Measurements from ENCODE around the gene C2orf68. TPM values are rescaled to one million over a fixed set of nuclear protein-coding genes. Genes with fewer than 3 reads are reported as not detected.

The C2orf68 gene
- total and polyA plus RNA-seq, 9 of the 15 experiments (the other 6 are each of a cell fraction or from before 2014, with no cell fraction given): 22.1 to 50.0 (median 31.8) TPM

GRCh38 chr2:85602476-85603234 is 9.2 kb downstream of the C2orf68 start, which contains the start of gene TMEM150A (continued):
- TF ChIP-seq ZNF146 (CRISPR knock-in tag; IDR thresholded peaks at IDR 0.05; ENCODE audit: unreplicated experiment) (no peak), KAT7 (CRISPR knock-in tag; IDR thresholded peaks at IDR 0.05; ENCODE audit: borderline replicate concordance) (no peak), ZKSCAN3 (CRISPR knock-in tag; IDR thresholded peaks at IDR 0.05) (no peak), CTCFL (IDR thresholded peaks at IDR 0.05; ENCODE audit: borderline replicate concordance, insufficient read depth, low read depth, low read length, poor library complexity, severe bottlenecking) (peak; percentile 97), ZNF511 (CRISPR knock-in tag; IDR thresholded peaks at IDR 0.05) (no peak), THRB (CRISPR knock-in tag; conservative IDR thresholded peaks at IDR 0.05) (no peak), EGR1 (conservative IDR thresholded peaks at IDR 0.05) (peak; percentile 95), NFYB (IDR thresholded peaks at IDR 0.05; ENCODE audit: extremely low read depth, insufficient read length) (no peak), GABPA (tag; conservative IDR thresholded peaks at IDR 0.05; ENCODE audit: low read depth) (peak; percentile 53), MXD1 (CRISPR knock-in tag; IDR thresholded peaks at IDR 0.05; ENCODE audit: borderline replicate concordance, poor library complexity, severe bottlenecking) (peak; percentile 42), ZFX (CRISPR knock-in tag; IDR thresholded peaks at IDR 0.05) (peak; percentile 51; the same call in 1 of the 2 replicates), PTBP1 (IDR thresholded peaks at IDR 0.05; ENCODE audit: low read depth, low read length) (peak; percentile 38; the same call in 1 of the 2 replicates), HNRNPH1 (optimal IDR thresholded peaks at IDR 0.05; ENCODE audit: low read depth, low read length) (no peak), MLX (CRISPR knock-in tag; conservative IDR thresholded peaks at IDR 0.05) (no peak), TAF9B (IDR thresholded peaks at IDR 0.05; ENCODE audit: partially characterized antibody) (no peak), ZNF695 (CRISPR knock-in tag; IDR thresholded peaks at IDR 0.05) (no peak), TFE3 (CRISPR knock-in tag; IDR thresholded peaks at IDR 0.05) (no peak), PHF20 (IDR thresholded peaks at IDR 0.05; ENCODE audit: partially characterized antibody) (no peak), RUNX1 (IDR thresholded peaks at IDR 0.05; ENCODE audit: low read depth) (no peak), U2AF1 (optimal IDR thresholded peaks at IDR 0.05; ENCODE audit: low read depth, low read length) (no peak)
